Fibroblast of skin of back (primary cell): ENCODE results near the gene MTA3. TPM values are rescaled to one million over a fixed set of nuclear protein-coding genes. Genes with fewer than 3 reads are reported as not detected.
A peak's percentile ranks its signal among the peaks of the same experiment; 100 is the strongest.
"Not testable (repeated sequence)": the region's sequence is repeated elsewhere in the genome, so short reads cannot be mapped to it uniquely, and the experiment has no call there.

Source experiments
- DNase-seq: peaks from one replicate; pipeline ENCODE4 v3.0.0-alpha.2; 2013
- polyA plus RNA-seq, 2 experiments: library from polyadenylated mRNA; unstranded; fragments of 120-200 nt; gene quantifications; one replicate each; pipeline ENCODE4 v1.2.1, GENCODE V29; 2013; ENCODE audit not compliant: insufficient read length in 2 of 2

Gene MTA3
- 23.5 TPM for polyA plus RNA-seq (2013, experiment 1 of 2; ENCODE audit: insufficient read length)
- 26.5 TPM for polyA plus RNA-seq (2013, experiment 2 of 2; ENCODE audit: insufficient read length)

DNA sequence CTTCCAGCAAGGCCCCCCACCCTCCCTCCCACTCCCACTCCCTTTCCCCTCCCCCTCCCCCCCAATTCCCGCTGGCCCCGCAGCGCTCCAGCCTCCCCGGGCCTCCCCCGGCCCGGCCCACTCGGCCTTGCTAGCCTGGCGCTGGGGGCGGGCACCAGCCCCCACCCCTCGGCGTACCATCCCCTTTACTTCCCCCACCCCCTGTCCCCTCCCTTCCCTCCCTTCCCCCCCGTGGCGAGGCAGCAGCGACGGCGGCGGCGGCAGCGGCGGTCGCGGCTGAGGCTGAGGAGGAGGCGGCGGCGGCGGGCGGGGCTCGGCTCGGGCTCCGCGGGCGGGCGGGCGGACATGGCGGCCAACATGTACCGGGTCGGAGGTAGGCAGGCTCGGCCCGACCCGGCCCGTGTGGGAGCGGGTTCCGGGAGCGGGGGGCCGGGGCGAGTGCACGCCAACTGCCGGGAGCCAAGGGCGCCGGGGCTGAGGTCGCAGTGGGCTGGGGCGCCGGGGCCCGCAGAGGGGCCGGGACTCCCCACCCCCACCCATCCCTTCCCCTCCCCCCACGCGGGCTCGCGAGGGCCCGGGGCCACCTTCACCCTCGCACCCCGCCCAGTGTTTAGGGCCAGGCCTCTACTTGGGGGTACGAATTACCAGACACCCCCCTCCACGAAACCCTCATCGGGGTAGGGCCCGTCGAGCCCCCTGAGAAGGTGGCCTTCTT is at the start of gene MTA3:
MTA3 (plus strand) TSS at position 232 of the 715 bp plus-strand sequence; CDS start at position 346, 114 bp downstream.
- DNase-seq = peak; percentile 63

DNA sequence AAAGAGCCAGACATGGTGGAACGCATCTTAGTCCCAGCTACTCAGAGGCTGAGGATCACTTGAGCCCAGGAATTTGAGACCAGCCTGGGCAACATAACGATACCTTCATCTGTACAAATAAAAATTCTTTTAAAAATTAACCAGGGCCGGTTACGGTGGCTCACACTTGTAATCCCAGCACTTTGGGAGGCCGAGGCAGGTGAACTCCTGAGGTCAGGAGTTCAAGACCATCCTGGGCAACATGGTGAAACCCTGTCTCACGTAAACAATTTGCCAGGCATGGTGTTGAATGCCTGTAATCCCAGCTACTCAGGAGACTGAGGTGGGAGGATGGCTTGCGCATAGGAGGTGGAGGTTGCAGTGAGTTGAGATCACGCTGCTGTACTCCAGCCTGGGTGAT is 48.8 kb upstream of the MTA3 start:
- DNase-seq = no peak

DNA sequence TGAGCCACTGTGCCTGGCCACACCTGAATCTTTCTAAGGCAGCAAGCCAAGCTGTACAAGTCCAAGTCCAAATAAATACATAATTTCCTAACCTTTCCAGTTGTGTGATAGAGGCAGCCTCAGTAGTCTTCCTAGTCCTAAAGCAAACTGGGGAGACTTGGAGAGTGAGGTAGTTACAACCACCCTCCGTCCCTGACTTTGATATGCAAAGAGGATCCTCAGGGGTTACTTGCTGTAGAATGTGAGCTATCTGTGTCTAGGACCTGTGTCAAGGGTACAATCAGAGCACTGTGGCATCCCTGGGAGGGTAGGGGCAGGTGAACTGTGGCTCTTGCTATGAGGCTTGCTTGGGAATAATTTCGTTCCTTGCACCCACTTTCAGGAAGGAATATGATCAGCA is 46.4 kb upstream of the MTA3 start:
- no peak for DNase-seq

DNA sequence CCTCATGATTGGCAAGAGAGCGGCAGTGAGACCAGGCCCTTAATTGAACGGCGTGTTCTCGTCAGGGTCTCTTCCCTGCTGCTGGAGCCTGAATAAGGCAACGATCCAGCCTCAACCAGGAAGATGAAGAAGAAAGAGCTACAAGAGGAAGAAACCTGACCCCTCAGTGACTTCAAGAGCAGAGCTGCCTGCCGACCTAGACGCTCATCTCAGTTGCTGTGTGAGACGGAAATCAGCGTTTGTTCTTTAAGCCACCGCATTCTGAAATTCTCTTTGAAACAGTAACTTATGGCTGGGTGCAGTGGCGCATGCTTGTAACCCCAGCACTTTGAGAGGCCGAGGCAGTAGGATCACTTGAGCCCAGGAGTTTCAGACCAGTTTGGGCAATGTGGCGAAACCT is 45.1 kb upstream of the MTA3 start:
- DNase-seq = no peak

DNA sequence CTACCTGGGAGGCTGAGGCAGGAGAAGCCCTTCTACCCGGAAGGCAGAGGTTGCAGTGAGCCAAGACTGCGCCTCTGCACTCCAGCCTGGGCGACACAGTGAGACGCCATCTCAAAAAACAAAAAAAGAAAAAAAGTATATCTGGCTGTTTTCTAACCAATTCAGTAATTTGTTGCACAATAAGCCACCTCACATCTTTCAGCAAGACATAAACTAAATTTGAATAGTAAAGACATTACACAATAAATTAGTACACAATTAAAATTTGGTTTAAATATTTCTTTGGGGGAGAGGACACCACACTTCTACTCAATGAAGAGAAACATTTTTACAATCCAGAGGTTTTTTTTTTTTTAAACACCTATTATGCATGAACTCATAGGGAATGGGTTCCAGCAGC is 36.0 kb upstream of the MTA3 start:
- no peak for DNase-seq

DNA sequence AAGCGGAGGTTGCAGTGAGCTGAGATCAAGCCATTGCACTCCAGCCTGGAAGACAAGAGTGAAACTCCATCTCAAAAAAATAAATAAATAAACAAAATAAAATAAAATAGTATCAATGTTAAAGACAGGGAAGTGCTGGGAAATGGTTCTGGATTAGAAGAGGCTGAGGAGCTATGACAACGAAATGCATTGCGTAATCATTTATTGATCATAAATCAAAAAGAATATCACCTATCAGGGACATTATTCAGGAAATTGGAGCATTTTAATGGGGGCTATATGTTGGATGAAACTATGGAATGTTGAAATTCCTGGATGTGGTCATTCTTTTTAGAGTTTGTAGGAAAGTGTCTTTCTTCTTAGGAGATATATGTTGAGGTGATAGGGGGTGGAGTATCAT is 30.9 kb upstream of the MTA3 start:
- DNase-seq = no peak

DNA sequence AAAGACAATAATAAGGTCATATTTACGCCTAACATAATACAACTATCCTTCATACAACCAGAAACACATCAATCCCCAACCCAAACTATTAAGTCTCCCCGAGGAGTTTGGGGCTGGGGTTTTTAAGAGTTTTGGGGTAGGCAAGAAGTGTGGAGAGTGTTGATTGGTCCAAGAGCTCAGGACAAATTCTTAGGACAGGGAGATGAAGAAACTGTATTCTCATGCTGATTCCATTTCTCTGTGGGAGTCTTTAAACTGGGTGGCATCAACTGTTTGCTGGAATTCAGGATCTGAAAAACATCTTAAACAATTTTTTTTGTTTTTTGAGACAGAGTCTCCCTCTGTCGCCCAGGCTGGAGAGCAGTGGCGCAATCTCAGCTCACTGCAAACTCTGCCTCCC is 25.6 kb upstream of the MTA3 start:
- DNase-seq = no peak

DNA sequence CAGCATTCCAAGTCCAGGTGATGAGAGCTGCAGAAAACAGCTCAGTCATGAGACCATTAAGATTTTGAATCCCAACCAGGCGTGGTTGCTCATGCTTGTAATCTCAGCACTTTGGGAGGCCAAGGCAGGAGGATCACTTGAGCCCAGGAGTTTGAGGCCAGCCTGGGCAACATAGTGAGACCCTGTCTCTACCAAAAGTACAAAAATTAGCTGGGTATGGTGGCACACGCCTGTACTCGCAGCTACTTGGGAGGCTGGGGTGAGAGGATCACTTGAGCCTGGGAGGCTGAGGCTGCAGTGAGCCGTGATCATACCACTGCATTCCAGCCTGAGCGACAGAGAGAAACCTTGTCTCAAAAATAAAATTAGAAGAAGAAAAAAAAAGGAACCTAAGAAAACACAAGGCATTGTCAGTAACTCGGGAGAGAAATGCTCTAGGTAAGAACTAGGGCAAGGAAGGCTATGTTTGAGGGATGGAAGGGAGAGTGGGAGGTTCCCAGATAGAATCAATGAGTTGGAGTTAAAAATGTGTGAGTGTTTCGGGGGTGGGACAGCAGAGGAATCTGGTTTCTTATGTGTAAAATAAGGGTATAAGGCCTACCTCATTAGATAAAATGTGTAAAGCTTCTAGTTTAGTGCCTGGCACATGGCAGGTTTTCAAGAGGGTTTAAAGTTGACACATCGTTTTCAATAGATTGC is 23.3 kb upstream of the MTA3 start:
- no peak for DNase-seq

DNA sequence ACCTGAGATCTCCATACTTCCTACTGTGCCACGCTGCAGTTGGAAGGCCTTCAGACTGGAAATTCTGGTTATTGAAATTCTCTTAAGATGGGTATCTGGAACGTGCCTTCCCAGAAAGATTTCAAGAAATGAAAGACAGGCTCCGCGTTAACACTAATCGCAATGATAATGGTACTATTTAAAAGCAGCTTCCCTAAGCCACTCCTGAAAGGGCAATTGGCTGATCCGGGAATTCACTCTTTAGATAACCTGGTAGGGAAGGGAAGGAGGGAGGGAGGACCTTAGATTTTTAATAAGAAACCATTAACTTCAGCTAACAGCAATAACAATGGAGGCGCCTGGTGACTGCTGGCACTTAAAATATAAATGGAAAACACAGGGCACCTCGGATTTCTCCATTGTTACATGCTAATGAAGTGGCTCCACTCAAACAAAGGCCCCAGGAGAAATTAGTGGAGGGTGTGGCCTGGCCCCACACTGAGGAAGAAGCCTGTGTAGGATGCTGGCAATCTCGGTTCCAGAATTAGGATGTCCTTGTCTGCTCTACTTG is 22.5 kb upstream of the MTA3 start:
- no peak for DNase-seq

DNA sequence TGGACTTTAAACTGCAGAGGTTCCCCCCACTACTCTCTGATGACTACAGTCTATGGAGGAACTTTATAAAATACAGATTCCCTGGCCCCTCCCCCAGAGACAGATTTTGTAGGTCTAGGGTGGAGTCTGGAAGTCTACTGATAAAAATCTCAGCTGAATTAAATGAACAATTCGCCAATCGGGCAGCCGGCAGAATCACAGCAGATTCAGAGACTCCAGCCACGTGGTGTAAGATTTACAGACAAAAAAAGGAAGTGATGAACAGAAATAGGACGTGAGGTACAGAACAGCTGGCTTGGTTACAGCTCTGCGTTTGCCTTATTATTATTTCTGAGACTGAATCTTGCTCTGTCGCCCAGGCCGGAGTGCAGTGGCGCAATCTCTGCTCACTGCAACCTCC is 21.4 kb upstream of the MTA3 start:
- DNase-seq = no peak

DNA sequence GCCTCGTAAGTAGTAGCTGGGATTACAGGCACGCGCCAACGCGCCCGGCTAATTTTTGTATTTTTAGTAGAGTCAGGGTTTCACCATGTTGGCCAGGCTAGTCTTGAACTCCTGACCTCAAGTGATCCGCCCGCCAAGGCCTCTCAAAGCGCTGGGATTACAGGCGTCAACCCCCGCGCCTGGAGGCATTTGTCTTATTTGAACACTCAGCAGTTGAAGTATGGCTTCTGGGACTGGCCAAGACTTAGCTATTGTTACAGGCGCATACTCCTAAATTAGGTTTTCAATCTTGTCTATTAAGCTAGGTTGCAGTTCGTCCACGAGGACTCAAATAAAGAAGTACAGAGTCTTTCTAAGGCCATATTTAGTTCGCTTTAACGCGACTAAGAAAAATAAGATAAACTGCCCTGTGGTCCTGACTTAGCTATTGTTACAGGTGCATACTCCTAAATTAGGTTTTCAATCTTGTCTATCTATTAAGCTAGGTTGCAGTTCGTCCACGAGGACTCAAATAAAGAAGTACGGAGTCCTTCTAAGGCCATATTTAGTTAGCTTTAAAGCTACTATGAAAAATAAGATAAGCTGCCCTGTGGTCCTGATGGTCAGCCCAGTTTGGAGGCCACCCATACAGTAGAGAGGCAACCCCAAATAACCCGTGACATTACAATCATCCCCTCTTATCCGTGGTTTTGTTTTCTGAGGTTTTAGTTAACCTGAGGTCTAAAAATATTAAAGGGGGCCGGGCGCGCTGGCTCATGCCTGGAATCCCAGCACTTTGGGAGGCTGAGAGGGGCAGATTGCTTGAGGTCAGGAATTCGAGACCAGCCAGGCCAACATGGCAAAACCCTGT is 20.8 kb upstream of the MTA3 start:
- no peak for DNase-seq

DNA sequence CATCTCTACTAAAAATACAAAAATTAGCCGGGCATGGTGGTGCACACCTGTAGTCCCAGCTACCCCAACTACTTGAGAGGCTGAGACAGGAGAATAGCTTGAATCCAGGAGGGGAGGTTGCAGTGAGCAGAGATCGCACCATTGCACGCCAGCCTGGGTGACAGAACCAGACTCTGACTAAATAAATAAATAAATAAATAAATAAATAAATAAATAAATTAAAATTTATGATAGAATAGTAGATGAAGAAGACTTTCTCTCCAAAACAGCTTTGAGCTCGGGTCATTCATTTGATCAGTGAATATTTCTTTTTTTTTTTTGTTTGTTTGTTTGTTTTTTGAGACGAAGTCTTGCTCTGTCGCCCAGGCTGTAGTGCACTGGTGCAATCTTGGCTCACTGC is 17.6 kb upstream of the MTA3 start:
- no peak for DNase-seq

DNA sequence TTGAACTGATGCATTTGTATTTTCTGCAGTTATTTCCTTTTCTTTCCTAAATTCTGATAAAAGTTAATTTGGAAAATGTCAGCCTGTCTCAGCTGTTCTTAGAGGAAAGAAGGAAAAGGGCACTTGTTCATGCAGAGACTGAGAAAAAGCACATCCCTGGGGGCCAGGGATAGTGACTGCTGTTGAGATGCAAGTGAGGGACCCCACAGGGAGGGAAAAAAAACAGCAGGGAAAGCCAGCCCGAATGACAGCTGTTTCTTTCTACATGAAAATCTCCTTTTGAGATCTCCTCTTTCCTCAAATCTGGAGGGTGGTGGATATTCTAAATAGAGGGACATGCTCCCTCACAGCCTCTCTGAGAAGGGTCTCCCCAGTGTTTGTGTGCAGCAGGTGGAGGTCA is 14.0 kb upstream of the MTA3 start:
- no peak for DNase-seq

DNA sequence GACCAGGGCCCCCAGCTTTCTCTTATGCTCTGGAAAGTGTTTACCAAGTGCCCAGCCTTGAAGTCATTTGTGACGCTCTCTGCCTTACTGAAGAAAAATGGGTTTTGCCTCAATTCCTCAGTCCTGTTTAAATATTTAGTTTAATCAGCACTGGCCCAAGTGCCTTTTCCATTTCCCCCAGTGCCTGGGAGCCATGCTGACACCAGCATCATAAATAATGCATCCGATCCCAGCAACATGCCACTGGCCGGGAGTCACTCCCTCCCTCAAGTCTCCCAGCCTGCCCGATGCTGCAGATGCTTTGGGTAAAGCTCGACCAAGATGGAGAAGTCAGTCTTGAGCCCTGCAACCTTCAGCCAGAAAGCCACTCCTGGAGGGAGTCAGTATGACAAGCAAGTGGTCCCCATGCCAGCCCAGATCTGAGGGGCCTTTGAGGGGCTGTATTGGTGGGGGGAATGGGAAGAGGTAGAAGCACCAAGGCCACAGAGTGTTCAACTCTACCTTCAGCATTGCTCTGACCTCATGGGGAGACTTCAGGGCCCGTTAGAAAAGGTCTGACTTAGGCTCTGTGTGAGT is 12.0 kb upstream of the MTA3 start:
- DNase-seq = no peak

DNA sequence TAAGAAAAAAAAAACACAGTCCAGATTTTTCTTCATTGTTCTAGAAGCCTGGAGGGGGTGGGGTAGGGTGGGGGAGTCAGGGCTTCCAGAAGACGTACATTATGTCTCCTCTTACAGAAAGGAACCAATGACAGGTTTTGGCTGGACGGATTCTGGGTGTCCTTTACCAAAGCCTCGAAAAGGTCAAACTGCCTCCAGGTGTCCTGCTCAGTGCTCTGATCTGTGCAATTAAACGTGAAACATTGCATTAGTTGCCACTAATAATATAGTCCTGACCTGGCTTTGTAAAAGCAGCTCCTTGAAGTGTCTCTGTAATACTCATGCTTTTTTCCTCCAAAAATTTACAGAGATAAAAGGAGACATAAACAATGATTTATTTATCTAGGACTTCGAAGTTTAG is 11.1 kb upstream of the MTA3 start:
- DNase-seq = no peak

DNA sequence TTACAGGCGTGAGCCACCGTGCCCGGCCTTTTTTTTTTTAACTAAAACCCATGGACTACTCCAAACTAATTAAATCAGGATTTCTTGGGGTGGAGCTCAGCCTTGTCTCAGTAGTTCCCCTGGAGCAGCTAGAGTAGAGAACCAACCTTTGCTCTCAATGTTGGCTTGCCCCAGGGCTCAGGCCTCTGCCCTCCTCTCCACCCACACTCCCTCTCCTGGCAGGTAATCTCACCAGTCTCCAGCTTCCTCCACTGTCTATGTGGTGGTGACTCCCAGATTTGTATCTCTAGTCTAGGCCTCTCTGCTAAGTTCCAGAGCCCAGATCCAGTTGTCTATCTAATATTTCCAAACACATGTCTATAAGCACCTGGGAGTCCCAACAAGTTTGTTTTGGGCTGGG is 9.6 kb upstream of the MTA3 start:
- no peak for DNase-seq

DNA sequence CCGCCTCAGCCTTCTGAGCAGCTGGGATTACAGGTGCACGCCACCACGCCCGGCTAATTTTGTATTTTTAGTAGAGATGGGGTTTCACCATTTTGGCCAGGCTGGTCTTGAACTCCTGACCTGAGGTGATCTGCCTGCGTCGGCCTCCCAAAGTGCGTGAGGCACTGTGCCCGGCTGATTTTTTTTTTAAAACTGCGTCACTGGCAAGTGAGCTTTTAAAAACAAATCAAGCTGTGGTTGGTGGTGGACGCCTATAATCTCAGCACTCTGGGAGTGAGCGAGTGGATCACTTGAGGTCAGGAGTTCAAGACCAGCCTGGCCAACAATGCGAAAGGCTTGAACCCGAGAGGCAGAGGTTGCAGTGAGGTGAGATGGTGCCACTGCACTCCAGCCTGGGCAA is 8.3 kb upstream of the MTA3 start:
- not testable (repeated sequence) for DNase-seq

DNA sequence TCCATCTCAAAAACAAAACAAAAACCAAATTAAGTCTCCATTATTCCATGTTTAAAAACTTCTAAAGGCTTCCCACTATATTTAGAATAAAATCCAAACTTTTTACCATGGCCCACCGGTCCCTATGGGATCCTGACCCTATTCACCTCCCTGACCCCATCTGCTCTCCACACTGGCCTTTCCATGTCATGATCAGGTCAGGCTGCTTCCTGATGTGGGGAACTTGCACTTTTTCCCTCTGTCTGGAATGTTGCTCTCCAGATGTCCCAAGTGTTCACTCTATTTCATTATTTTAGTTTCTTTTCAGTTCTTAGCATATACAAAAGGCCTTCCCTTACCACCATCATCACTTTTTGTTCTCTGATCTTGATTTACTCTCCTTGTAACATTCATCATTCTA is 7.5 kb upstream of the MTA3 start:
- DNase-seq = no peak

DNA sequence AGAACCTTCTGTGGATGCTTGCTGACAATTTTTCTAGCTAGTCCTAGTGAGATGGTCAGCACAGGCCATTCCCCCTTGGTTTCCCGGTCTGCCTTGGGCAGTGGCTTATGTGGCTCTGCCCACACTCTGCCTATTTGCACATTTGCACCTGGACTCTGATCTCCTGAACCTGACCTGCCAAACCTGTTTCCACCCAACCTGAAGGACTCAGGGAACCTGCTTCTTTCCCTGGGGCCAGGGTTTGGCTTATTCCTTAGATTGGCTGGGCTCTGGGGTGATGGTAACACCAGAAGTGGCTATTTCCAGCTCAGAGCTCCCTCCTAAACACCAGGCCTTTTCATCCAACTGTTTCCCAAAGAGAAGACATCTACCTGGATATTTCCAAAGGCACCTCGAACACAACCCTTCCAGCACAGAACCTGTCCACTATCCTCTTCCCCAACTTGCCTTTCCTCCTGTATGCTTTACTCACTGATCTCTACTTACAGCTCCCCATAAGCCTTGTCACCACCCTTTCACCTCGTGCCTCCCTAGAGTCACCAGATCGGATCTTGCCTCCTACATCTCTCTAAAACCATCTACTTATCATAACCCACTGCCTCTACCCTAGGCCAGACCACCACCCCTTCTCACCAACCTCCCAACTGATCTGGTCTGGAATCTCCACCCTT is 5.8 kb upstream of the MTA3 start:
- DNase-seq = no peak

DNA sequence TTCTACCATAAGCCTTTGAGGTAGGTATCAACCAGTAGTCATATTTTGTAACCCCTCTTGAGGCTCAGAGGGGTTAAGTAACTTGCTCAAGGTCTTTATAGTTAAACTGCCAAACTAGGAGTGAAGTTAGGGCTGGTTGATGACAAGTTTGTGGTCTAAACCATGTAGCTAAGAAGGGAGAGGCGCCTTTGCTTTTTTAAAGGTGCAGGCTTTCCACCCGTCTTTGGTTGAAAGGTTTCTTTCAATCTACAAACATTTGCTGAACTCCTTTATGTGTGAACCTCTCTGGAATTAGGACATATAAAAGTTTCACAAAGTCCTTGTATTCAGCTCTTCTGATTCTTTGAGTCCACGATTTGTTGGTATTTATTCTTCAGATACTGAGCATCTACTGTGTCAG is 2.4 kb upstream of the MTA3 start:
- no peak for DNase-seq

DNA sequence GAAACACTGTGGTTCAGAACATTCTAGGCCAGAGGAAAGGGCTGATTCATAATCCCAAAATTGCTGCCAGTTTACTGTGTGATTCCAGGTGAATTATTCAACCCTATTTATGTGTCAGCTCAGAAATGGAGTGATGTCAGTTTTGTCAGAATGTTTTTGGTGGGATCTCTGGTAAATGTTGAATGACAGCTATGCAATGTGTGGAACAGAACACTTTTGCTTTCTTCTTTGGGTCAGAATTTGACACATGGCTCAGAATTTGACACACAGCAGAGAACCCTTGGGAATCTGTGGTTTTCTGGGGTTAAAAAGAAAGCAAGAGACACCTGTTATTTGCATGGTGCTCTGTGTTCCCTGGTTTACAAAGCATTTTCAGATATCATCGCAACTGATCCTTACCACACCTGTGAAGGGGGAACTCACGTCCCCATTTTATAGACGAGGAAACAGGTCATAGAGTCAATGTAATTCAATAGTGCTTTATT is 1.6 kb upstream of the MTA3 start:
- DNase-seq = no peak

DNA sequence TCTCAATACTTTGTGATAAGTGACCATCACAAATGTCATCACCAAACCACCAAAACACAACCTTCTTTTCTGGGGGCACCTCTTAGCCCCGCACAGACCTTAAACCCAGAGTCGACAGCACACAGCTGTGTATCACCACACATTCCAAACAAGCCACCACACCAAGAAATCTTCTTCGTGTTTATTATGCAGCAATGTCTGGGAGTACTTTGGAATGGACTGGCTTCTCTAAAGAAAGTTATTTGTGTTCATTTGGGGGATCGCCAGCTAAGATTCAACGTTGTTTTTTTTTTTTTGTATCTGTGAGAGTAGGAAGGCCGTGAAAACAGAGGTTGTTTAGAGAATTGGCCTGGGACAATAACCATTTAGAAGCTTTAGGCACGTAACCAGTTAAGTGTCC is 1.1 kb upstream of the MTA3 start:
- peak; percentile 47 for DNase-seq
